ENCODE results near the gene SURF1. TPM values are rescaled to one million over a fixed set of nuclear protein-coding genes. Genes with fewer than 3 reads are reported as not detected.

The SURF1 gene
- total RNA-seq, 1 donor from 2014 or later, result 43.9 TPM

DNA sequence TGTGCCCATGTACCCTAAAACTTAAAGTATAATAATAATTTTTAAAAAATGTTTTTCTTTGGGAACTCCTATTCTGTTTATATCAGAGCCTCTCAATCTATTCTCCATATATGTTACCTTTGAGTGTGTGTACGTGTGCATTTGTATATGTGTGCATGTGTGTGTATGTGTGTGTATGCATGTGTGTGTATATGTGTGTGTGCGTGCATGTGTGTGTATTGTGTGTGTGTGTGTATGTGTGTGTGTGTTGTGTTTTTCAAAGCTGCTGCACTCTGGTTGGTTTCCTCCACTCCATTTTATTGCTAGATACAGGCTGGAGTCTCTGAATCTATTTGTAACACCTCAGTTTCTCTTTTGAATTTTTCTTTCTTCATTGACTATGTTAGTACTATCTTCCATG is 40.3 kb downstream of the SURF1 start:
- Histone ChIP-seq H3K4me1 (no peaks in the 10 kb centered on the region), H3K36me3 (no peaks in the 10 kb centered on the region), H3K27ac (no peak overlapping the region), H3K27me3 (no peaks in the 10 kb centered on the region), H3K4me3 (no peak overlapping the region), H3K9me3 (no peaks in the 10 kb centered on the region)
- TF ChIP-seq CTCF (IDR thresholded peaks at IDR 0.05), result no peak
- intact Hi-C loops (cut with DNase I), result no loop called here
- no peak for ATAC-seq
- no peak for DNase-seq

- DNase-seq, result no peak
- no peak overlapping the region for H3K4me3 ChIP-seq
- H3K4me1 ChIP-seq, result no peaks in the 10 kb centered on the region
- intact Hi-C loops (cut with DNase I), result no loop called here
- no peaks in the 10 kb centered on the region for H3K36me3 ChIP-seq
- no peak overlapping the region for H3K27ac ChIP-seq
- H3K27me3 ChIP-seq, result no peaks in the 10 kb centered on the region
- no peaks in the 10 kb centered on the region for H3K9me3 ChIP-seq
- no peak for ATAC-seq
- TF ChIP-seq CTCF (IDR thresholded peaks at IDR 0.05), result no peak
Observed at GRCh38 chr9:133309608-133310007, 46.7 kb downstream of the SURF1 start.

DNA sequence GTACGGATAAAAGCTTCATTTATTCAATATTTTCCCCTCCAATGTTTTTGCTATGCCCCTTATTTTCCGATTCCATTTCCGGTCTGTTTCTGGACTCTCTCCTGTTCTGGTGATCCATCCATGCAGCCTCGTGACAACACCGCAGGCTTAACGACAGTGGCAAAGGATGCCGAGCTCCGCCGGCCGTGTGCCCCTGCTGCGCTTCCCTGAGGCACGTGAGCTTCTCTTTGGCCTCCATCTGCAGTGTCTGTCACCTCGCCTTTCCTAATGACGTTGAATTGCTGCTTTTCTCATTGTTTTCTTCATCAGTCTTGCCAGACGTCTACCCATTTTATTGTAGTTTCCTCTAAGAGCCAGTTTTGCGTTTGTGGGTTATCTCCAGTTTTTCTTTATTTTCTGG is 49.0 kb downstream of the SURF1 start:
- Histone ChIP-seq H3K27me3 (no peaks in the 10 kb centered on the region), H3K4me1 (no peaks in the 10 kb centered on the region), H3K4me3 (no peak overlapping the region), H3K9me3 (no peaks in the 10 kb centered on the region), H3K27ac (no peak overlapping the region), H3K36me3 (no peaks in the 10 kb centered on the region)
- no peak for DNase-seq
- TF ChIP-seq CTCF (IDR thresholded peaks at IDR 0.05), result no peak
- no peak for ATAC-seq
- intact Hi-C loops (cut with DNase I), result no loop called here

DNA sequence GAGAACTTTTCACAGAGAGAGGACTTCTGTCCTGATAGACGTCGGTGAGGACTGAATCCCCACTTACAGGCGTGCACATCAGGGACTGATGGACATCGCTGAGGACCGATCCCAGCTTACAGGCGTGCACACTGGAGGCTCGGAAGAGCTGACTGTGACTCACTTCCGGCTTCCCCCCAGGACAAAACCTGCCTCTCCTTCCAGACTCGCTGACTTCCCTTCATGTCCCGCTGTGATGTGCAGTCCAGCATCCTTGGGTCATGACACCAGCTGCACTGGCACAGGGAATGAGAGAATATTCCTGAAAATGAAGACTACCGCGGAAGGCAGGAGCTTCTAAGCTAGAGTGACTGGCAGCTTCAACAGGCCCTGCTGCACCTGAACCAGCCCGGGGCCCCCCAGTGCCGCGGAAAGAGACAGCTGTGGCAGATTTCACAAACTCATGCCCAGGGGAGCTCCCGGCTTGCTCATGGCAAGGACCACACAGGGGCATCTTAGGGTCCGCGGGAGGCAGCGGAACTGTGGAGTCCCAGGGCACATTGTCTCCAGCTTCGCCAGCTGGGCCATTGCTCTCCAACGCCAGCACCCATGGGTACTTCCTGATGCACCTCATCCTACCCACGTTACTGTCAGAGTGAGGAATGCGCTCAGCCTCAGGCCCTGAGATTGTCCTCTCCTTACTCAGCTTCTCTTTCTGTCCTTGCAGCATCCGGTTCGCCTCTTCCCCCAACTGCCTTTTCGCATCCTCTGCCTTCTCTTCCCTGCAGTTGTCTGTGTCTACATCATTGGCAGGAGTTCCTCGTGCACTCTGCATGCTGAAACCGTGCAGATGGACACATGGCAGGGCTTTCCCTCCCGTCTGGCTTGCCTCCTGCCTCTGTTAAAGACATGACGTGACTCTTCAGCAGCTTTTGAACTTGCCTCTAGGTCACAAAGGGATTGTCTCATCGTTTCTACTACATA is 49.8 kb downstream of the SURF1 start:
- no peak for TF ChIP-seq CTCF (IDR thresholded peaks at IDR 0.05)
- no peak for ATAC-seq
- Histone ChIP-seq H3K9me3 (no peaks in the 10 kb centered on the region), H3K27me3 (no peaks in the 10 kb centered on the region), H3K4me1 (no peaks in the 10 kb centered on the region), H3K27ac (no peak overlapping the region), H3K36me3 (no peaks in the 10 kb centered on the region), H3K4me3 (no peak overlapping the region)
- intact Hi-C loops (cut with DNase I), result no loop called here
- DNase-seq, result no peak

DNA sequence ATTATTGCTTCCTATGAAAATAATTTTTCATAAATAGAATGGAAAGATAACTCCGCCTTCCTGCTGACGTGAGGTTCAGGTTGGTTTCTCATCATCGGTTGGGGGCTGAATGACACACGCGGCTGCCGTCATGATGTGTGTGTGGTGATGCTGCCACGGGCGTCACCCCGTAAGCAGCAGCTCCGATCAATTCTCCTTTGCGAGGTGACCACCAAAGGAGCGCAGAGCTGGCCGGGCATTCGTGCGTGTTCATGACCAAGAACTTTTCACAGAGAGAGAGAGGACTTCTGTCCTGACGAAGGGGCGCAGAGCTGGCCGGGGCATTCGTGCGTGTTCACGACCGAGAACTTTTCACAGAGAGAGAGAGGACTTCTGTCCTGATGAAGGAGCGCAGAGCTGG is 50.6 kb downstream of the SURF1 start:
- ATAC-seq (no peak), DNase-seq (no peak)
- Histone ChIP-seq H3K4me1 (no peaks in the 10 kb centered on the region), H3K36me3 (no peaks in the 10 kb centered on the region), H3K4me3 (no peak overlapping the region), H3K9me3 (no peaks in the 10 kb centered on the region), H3K27ac (no peak overlapping the region), H3K27me3 (no peaks in the 10 kb centered on the region)
- intact Hi-C loops (cut with DNase I), result no loop called here
- TF ChIP-seq CTCF (IDR thresholded peaks at IDR 0.05), result no peak
